Breast epithelium (tissue), 3 donors: ENCODE data around the gene PHRF1.

Source experiments
- CTCF ChIP-seq, 3 donors: fragments of 450-650 bp; IDR thresholded peaks; one replicate each; pipeline ENCODE4 v1.5.1; 2016 to 2017; ENCODE audit warnings: antibody characterized with exemption in 3 of 3, mild to moderate bottlenecking in 3 of 3, moderate library complexity in 3 of 3
- POLR2A ChIP-seq: fragments of 450-650 bp; IDR thresholded peaks from one replicate; pipeline ENCODE4 v1.6.1; 2016; ENCODE audit warnings: antibody characterized with exemption, mild to moderate bottlenecking, moderate library complexity

- no peak for TF ChIP-seq CTCF (IDR thresholded peaks at IDR 0.05)
- TF ChIP-seq POLR2A, result no peak
Measured at GRCh38 chr11:565921-566509, 10.3 kb upstream of the PHRF1 start.
